Ovary (tissue), 3 donors: ENCODE data around the gene NCBP2.

Source experiments
- POLR2A ChIP-seq: fragments of 450-650 bp; IDR thresholded peaks from one replicate; pipeline ENCODE4 v1.6.1; 2017; ENCODE audit warnings: antibody characterized with exemption, mild to moderate bottlenecking, moderate library complexity
- TF ChIP-seq, protein P1 (sequence below), 3 donors: fragments of 450-650 bp in 2 of 3; fragments of 200-600 bp in 1 of 3; IDR thresholded peaks; one replicate each; pipeline versions ENCODE4 v1.5.1 to v1.8.0; 2016 to 2022; ENCODE audit warnings: antibody characterized with exemption in 3 of 3, mild to moderate bottlenecking in 1 of 3
- donor health status: DM: no; HTN: no; CAD: no.

DNA sequence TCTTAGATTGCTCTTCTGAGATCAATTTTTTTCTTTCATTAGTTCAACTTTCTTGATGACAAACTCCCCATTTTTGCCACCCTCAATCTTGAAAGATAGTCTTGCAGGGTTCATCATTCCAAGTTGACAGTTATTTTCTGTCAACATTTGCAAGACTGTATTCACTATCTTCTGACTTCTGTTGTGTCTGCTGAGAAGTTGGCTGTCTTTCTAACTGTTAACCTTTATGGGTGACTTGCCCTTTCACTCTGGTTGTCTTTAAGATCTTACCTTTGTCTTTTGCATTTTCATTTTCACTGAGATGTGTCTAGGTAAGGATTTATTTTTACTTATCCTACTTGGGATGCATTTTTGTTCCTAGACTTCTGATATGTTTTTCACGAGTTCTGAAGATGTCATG, 40.9 kb upstream of the NCBP2 start:
- TF ChIP-seq POLR2A: no peak
- TF ChIP-seq, protein P1, sequence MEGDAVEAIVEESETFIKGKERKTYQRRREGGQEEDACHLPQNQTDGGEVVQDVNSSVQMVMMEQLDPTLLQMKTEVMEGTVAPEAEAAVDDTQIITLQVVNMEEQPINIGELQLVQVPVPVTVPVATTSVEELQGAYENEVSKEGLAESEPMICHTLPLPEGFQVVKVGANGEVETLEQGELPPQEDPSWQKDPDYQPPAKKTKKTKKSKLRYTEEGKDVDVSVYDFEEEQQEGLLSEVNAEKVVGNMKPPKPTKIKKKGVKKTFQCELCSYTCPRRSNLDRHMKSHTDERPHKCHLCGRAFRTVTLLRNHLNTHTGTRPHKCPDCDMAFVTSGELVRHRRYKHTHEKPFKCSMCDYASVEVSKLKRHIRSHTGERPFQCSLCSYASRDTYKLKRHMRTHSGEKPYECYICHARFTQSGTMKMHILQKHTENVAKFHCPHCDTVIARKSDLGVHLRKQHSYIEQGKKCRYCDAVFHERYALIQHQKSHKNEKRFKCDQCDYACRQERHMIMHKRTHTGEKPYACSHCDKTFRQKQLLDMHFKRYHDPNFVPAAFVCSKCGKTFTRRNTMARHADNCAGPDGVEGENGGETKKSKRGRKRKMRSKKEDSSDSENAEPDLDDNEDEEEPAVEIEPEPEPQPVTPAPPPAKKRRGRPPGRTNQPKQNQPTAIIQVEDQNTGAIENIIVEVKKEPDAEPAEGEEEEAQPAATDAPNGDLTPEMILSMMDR (IDR thresholded peaks at IDR 0.05): no peak
